Eye (tissue), 1 donor: ENCODE data around the gene GRIN2D.

Experiments
- DNase-seq: peaks from one replicate; pipeline ENCODE4 v3.0.0-alpha.2; 2015

GRIN2D gene

DNA sequence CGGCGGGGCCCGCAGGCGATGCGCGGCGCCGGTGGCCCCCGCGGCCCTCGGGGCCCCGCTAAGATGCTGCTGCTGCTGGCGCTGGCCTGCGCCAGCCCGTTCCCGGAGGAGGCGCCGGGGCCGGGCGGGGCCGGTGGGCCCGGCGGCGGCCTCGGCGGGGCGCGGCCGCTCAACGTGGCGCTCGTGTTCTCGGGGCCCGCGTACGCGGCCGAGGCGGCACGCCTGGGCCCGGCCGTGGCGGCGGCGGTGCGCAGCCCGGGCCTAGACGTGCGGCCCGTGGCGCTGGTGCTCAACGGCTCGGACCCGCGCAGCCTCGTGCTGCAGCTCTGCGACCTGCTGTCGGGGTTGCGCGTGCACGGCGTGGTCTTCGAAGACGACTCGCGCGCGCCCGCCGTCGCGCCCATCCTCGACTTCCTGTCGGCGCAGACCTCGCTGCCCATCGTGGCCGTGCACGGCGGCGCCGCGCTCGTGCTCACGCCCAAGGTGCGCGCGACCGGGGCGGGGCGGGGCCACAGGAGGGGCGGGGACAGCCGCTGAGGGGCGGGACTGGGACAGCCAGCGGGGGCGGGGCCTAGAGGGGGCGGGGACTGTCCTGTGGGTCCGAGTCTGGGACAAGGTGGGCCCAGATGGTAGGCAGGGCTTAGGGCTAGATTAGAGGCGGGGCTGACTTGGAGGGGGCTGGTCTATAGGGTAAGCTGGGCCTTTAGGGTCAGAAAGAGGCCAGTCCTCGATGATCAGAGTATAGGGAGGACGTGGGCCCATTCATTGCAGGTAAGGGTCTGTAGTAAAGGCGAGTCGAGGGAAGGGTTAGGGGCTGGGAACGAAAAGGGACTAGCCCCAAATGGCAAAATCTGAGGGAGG is 5.1 kb downstream of the GRIN2D start:
- peak; percentile 87 for DNase-seq

DNA sequence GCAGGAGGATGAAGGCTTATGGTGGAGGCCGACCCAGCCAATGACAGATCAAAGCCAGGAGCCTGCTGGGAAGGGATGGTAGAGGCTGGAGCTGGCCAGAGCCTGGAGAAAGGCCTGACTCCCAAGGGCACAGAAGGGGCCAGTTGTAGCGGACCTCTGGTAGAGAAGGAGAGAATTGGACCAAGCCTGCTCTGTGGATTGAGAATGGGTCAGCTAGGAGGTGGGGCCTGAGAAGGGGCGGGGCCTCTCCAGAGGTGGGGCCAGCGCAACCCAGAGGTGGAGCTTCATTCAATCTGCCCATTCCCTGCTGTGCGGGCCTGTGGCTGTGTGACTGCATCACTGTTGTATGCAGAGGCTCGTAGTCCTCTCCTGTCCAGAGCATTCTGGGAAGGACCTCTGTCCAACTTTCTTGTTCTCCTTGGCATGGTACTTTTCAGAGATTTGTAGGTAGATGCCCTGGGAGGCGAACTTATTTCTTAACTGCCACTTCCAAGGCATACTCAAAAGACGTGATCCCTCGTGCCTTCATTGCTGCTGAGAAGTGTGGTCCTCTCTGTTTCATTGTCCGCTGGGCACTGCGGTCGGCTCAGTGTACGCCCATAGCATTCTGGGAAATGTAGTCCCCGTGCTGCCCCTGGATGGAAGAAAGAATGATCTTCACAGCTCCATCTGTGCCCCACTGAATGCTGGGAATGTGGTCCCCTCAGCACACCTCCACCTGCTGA is 6.7 kb downstream of the GRIN2D start:
- DNase-seq: peak; percentile 80

DNA sequence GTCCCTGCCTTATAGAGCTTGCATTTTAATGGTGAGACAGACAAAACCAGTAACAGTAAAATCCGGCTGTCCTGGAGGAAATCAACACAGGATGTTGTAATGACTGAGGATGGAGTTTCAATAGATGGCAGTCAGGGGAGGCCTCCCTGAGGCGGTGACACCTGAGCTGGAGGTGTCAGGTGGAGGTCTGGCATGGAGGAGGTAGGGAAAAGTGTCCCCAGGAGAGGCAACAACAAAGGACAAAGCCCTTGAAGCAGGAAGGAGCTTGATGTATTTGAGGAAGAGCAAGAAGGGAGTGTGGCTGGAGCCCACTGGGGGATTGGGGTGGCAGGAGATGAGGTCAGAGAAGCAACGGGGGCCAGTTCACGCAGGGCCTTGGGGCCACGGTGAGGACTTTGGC is 7.8 kb downstream of the GRIN2D start:
- no peak for DNase-seq

DNA sequence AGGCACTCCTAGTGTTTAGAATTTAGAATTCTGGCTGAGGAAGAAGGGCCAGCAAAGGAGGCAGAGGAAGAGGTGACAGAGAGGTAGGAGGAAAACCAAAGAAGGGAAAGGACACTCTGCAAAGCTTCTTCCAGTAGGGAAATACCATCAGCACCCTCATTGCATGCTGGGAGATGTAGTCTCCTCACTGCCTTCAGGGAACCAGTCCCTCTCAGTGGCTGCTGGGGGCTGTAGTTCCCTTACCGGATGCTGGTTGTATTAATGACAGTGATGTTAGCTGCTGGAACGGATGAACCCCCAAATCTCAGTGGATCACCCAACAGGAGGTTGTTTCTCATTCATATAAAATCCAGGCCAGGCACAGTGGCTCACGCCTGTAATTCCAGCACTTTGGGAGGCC is 10.1 kb downstream of the GRIN2D start:
- peak; percentile 85 for DNase-seq

DNA sequence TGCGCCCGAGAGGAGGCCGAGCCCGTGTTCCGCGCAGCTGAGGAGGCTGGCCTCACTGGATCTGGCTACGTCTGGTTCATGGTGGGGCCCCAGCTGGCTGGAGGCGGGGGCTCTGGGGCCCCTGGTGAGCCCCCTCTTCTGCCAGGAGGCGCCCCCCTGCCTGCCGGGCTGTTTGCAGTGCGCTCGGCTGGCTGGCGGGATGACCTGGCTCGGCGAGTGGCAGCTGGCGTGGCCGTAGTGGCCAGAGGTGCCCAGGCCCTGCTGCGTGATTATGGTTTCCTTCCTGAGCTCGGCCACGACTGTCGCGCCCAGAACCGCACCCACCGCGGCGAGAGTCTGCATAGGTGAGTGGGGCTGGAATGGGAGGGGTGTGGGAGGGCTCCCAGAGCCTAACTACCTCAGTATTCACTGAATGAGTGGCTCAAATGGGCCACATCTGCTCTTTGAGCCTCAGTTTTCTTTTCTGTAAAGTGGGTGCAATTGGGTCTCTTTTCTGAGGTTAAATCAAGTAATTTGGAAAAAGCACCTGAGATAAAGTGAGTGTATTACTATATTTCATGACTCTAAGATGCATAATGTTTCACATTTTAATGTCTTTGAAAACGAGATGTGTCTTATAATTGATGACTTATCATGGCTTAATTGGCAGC is 11.7 kb downstream of the GRIN2D start:
- DNase-seq: no peak

DNA sequence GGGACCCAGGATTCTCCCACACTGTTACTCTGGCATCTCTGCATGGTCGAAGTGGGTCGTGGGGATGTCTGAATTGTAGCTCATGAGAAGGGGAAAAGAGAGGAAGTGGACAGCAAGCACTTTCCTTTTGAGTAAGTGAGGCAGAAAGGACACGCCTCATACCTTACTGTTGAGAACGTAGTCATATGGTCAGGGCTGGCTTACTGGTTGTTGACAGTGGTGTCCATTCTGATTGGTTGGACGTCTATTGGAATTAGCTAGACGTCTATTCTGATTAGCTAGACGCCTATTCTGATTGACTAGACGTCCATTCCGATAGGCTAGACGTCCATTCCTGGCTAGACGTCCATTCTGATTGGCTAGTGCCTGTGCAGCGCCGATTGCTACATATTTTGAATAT is 12.4 kb downstream of the GRIN2D start:
- no peak for DNase-seq

DNA sequence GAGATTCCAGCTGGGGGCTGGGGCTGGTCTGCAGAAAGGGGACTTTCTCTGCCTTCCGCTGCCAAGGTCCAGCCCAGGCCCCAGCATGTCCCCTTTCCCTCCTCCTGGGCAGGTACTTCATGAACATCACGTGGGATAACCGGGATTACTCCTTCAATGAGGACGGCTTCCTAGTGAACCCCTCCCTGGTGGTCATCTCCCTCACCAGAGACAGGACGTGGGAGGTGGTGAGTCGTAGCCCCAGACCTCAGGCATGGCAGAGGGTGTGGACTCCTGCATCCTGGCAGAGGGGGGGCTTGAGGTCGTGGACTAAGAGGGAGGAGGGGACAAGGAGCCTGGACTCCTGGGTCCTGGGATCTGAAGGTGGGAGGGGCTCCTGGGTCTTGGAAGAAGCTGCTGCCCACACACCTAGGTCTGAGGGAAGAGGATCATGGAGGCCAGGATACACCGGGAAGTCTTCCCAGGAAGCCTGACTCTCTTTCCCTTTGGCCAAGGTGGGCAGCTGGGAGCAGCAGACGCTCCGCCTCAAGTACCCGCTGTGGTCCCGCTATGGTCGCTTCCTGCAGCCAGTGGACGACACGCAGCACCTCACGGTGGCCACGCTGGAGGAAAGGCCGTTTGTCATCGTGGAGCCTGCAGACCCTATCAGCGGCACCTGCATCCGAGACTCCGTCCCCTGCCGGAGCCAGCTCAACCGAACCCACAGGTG is 20.6 kb downstream of the GRIN2D start:
- peak; percentile 32 for DNase-seq

DNA sequence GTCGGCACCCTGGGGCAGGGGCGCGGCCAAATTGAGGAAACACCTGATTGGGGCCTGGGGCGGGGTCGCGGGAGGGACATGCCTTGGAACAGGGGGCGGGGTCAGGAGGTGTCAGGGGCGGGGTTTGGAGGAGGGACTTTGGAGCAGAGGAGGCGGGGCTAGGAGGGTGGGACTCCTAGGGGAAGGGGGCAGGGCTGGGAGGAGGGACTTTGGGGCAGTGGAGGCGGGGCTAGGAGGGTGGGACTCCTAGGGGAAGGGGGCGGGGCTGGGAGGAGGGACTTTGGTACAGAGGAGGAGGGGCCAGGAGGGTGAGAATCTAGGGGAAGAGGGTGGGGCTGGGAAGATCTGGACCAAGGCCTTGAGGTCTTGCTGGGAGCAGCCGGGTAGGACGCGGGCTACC is 21.9 kb downstream of the GRIN2D start:
- DNase-seq: peak; percentile 71

DNA sequence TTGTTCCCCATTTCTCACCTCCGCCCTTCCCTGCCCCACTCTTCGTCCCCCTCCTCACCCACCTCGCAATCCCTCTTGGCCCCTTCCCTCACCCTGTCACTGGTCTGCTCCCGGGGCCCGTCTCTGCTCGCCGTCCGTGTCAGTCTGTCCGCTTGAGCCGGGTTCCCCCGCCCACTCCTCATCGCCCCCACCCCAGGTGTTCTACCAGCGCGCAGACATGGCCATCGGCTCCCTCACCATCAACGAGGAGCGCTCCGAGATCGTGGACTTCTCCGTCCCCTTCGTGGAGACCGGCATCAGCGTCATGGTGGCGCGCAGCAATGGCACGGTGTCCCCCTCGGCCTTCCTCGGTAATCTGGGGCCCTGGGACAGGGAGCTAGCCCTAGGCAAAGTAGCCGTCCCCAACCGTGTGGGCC is 22.3 kb downstream of the GRIN2D start:
- no peak for DNase-seq

DNA sequence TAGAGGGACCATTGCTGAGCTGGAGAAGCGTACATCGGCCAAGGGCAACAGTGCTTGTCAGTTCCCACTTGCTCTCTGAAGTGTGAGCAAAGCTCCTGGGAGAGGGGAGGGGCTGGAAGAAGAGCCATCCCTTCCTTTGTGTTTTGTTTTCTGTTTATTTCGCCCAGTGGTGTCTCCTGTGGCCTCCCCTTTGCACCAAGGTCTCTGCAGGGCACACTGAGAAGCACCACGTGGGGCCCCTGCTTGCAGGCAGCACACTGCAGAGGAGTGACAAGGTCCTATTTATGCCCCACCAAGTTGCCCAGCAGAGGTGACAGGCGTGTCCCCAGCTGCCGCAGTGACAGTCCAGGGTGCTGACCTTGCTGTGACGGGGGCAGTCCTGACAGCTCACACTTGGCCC is 24.0 kb downstream of the GRIN2D start:
- peak; percentile 71 for DNase-seq

DNA sequence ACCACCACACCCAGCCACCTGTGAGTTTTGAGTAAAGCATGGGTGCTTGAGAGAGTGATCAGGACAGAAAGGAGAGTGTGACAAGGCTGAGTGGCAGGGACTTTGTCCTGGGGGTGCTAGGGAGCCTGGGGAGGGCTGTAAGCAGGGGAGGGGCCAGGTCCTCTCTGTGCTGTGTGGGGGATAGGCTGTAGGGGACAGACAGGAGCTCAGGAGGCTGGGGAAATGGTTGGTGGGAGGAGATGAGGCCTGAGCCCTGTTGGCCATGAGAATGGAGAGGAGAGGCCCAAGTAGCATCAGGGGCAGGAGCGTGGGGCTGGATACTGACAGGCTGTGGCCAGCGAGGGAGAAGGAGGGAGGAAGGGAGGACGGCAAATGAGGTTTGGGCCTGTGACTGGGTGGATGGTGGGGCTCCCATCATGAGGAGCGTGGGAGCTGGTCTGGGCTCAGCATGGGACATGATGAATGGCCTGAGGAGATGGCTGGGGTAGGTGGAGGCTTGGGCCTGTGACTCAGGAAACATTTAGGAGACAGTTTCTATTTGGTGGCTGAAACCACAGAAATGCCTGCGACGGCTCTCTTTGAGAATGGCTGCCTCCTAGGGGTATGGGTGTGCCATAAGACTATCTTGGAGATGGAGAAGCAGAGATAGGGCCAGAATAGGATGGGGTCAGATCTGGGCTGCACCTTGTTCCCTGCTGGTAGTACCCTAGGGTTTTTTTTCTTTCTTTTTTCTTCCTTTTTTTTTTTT is 25.0 kb downstream of the GRIN2D start:
- DNase-seq: no peak

DNA sequence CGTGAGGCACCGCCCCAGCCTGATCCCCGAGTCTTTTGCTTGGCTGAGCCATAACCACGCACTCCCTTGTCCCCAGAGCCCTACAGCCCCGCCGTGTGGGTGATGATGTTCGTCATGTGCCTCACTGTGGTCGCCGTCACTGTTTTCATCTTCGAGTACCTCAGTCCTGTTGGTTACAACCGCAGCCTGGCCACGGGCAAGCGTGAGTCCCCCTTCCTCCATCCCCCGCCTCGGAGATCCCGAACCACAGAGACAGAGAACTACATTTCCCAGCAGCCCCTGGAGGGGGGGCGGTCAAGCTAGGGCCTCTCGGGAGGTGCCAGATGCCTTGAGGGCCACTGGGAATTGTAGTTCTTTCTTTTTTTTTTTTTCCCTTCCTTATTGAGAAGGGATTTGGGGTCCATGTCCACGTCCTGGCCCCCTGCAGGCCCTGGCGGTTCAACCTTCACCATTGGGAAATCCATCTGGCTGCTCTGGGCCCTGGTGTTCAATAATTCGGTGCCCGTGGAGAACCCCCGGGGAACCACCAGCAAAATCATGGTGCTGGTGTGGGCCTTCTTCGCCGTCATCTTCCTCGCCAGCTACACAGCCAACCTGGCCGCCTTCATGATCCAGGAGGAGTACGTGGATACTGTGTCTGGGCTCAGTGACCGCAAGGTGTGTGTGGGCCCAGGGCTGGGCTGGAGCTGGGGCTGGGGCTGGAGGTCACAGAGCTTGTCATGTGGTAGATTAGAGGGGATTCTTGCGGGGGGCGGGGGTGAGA is 25.9 kb downstream of the GRIN2D start:
- DNase-seq: peak; percentile 86

DNA sequence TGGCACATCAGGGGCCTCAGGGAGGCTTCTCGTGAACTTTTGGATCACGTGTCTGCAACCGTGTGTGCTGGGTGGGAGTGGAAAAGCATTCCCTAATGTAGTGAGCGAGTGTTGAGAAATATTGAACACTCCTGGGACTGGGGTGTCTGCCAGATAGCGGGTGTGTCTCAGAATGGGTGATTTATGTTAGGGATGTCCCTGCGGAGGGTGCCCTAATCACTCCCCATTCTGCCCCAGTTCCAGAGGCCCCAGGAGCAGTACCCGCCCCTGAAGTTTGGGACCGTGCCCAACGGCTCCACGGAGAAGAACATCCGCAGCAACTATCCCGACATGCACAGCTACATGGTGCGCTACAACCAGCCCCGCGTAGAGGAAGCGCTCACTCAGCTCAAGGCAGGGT is 28.1 kb downstream of the GRIN2D start:
- DNase-seq: no peak

DNA sequence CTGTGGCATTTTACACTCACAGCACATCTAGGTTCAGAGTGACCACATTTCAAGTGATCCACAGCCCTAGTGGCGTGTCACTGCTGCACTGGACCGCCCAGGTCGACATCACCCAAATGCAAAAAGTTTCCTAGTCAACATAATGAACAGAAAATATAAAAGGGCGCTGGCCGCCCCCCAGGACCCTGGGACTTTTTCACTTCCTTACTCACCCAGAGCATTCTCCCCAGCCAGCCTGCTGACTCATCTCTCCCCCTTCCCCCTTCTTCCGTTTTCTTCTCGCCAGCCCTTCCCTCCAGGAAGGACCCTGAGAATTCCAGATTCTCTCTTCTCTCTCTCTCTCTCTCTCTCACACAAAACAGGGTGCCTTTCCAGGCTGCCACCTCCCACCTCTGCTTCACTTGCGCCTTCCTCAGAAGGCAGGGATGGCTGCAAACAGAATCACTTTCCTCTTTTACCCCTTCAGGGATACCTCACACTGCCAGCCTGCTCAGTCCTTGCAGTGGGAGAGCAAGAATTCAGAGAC is 31.3 kb downstream of the GRIN2D start:
- no peak for DNase-seq

DNA sequence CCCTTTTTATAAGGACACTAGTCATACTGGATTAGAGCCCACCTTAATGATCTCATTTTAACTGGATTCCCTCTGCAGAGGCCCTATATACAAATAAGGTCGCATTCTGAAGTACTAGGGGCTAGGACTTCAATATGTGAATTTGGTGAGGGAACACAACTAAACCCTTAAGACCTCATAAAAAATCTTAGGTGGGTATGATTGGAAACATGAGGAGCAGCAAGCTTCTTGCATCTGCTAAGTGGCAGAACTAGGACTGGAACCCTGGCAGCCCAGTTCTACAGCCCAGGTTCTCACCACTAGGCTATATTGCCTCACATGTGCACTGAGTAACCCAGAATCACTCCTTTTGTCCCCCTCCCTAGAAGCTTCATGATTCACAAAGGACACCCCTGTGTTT is 35.2 kb downstream of the GRIN2D start:
- no peak for DNase-seq

DNA sequence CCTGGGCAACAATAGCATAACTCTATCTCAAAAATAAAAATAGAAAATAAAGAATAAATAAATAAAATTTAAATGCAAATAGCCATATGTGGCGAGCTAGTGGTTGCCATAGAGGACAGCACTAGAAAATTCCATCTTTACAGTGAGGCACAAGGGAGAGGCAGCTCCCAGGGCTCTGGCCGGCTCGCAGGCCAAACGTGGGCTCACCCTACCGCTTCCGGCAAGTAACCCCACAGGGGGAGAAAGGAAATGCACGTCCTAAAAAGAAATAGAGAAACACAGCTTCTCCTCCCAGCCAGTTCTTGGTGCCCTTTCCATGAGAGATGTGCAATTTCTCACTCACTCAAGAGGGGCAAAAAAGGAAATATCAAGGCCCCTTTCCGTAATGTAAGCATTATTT is 39.9 kb downstream of the GRIN2D start:
- DNase-seq: no peak

DNA sequence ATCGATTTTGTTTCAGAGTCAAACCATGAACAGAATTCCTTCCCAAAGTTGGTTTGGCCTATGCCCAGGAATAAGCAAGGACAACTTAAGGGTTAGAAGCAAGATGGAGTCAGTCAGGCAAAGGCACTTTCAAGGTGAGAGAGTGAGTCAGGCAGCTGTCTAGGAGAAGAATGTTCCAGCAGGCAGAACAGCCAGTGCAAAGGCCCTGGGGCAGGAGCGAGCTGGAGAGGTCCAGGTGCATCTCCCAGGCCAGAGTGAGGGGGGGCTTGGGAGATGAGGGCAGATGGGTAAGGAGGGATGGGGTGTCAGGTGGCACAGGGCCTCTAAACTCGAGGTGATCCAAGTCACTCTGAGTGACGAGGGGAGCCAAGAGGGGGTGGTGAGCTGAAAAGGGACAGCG is 43.1 kb downstream of the GRIN2D start:
- DNase-seq: no peak

DNA sequence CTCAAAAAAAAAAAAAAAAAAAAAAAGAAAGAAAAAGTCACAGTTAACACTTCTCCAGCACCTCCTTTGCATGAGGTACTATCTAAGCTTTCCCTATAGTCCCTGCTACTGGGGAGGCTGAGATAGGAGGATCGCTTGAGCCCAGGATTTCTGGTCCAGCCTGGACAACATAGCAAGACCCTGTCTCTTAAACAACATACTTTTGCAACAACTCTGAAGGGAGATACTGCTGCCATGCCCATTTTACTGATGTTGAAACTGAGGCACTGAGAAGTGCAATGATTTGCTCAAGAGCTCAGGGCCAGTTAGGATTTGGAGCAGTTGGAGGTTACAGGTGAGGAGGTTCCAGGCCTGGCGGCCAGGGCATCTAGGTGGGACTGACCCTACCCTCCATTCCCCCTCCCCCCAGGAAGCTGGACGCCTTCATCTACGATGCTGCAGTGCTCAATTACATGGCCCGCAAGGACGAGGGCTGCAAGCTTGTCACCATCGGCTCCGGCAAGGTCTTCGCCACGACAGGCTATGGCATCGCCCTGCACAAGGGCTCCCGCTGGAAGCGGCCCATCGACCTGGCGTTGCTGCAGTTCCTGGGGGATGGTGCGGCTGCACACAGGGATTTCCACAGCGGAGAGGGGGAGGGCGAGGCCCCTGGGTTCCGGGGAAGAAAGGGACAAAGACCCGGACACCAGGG is 48.0 kb downstream of the GRIN2D start:
- no peak for DNase-seq

DNA sequence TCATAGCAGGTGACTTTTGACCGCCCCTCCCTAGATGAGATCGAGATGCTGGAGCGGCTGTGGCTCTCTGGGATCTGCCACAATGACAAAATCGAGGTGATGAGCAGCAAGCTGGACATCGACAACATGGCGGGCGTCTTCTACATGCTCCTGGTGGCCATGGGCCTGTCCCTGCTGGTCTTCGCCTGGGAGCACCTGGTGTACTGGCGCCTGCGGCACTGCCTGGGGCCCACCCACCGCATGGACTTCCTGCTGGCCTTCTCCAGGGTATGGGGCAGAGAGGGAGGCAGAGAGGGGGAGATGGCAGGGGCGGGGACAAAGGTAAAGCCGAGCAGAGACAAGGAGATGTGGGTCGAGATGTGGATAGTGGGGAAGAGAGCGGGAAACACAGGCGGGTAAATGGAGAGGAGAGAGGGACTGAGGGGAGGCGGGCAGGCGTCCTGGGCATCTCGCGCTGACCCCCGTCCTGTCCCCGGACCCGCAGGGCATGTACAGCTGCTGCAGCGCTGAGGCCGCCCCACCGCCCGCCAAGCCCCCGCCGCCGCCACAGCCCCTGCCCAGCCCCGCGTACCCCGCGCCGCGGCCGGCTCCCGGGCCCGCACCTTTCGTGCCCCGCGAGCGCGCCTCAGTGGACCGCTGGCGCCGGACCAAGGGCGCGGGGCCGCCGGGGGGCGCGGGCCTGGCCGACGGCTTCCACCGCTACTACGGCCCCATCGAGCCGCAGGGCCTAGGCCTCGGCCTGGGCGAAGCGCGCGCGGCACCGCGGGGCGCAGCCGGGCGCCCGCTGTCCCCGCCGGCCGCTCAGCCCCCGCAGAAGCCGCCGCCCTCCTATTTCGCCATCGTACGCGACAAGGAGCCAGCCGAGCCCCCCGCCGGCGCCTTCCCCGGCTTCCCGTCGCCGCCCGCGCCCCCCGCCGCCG is 48.9 kb downstream of the GRIN2D start:
- DNase-seq: peak; percentile 13

DNA sequence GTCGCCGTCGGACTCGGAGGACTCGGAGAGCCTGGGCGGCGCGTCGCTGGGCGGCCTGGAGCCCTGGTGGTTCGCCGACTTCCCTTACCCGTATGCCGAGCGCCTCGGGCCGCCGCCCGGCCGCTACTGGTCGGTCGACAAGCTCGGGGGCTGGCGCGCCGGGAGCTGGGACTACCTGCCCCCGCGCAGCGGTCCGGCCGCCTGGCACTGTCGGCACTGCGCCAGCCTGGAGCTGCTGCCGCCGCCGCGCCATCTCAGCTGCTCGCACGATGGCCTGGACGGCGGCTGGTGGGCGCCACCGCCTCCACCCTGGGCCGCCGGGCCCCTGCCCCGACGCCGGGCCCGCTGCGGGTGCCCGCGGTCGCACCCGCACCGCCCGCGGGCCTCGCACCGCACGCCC is 49.8 kb downstream of the GRIN2D start:
- peak; percentile 26 for DNase-seq
